Osteocyte (in vitro differentiated cells): Measurements from ENCODE around the gene PRKCZ. TPM values are rescaled to one million over a fixed set of nuclear protein-coding genes. Genes with fewer than 3 reads are reported as not detected.

Experiments
- DNase-seq: peaks from one replicate; pipeline ENCODE4 v3.0.0; 2021; ENCODE audit warnings: mixed read lengths; ENCODE audit not compliant: unreplicated experiment; ENCODE audit errors: extremely low spot score
- H3K27ac Mint-ChIP-seq: one replicate; pipeline ENCODE4 v1.8.0; 2021; ENCODE audit warnings: mild to moderate bottlenecking, mixed read lengths; ENCODE audit not compliant: unreplicated experiment
- H3K27me3 Mint-ChIP-seq: one replicate; pipeline ENCODE4 v1.8.0; 2021; ENCODE audit warnings: mixed read lengths; ENCODE audit not compliant: unreplicated experiment
- H3K36me3 Mint-ChIP-seq: one replicate; pipeline ENCODE4 v1.8.0; 2021; ENCODE audit warnings: mixed read lengths; ENCODE audit not compliant: unreplicated experiment
- H3K4me1 Mint-ChIP-seq: one replicate; pipeline ENCODE4 v1.8.0; 2021; ENCODE audit warnings: mixed read lengths; ENCODE audit not compliant: unreplicated experiment
- H3K4me3 Mint-ChIP-seq: one replicate; pipeline ENCODE4 v1.8.0; 2021; ENCODE audit warnings: mild to moderate bottlenecking, moderate library complexity, mixed read lengths; ENCODE audit not compliant: unreplicated experiment
- H3K9me3 Mint-ChIP-seq: one replicate; pipeline ENCODE4 v1.8.0; 2021; ENCODE audit warnings: mixed read lengths; ENCODE audit not compliant: unreplicated experiment
- total RNA-seq: library from RNA; stranded (reverse); gene quantifications from 2 replicates; pipeline ENCODE4 v1.2.1, GENCODE V29; 2021
- TF ChIP-seq, protein P1 (sequence below): fragments of 200-600 bp; sonication (generic); IDR thresholded peaks from 2 replicates; pipeline ENCODE4 v1.5.0; 2021; ENCODE audit warnings: antibody characterized with exemption, mild to moderate bottlenecking, moderate library complexity

Gene PRKCZ
- total RNA-seq, 1 donor from 2014 or later: 3.1 TPM

- no peaks in the 10 kb centered on the region for H3K4me1 Mint-ChIP-seq
- TF ChIP-seq, protein P1, sequence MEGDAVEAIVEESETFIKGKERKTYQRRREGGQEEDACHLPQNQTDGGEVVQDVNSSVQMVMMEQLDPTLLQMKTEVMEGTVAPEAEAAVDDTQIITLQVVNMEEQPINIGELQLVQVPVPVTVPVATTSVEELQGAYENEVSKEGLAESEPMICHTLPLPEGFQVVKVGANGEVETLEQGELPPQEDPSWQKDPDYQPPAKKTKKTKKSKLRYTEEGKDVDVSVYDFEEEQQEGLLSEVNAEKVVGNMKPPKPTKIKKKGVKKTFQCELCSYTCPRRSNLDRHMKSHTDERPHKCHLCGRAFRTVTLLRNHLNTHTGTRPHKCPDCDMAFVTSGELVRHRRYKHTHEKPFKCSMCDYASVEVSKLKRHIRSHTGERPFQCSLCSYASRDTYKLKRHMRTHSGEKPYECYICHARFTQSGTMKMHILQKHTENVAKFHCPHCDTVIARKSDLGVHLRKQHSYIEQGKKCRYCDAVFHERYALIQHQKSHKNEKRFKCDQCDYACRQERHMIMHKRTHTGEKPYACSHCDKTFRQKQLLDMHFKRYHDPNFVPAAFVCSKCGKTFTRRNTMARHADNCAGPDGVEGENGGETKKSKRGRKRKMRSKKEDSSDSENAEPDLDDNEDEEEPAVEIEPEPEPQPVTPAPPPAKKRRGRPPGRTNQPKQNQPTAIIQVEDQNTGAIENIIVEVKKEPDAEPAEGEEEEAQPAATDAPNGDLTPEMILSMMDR: no peak
- no peaks in the 10 kb centered on the region for H3K36me3 Mint-ChIP-seq
- peaks cover 3% of the 10 kb centered on the region for H3K27me3 Mint-ChIP-seq
- H3K27ac Mint-ChIP-seq: no peak overlapping the region
- DNase-seq: no peak
- peaks cover 5% of the 10 kb centered on the region for H3K9me3 Mint-ChIP-seq
- no peak overlapping the region for H3K4me3 Mint-ChIP-seq
These were observed 48.1 kb downstream of the PRKCZ start for GRCh38 chr1:2098301-2098698.

GRCh38 chr1:2098839-2099785 lies 48.9 kb downstream of the PRKCZ start:
- TF ChIP-seq, protein P1: no peak
- peaks cover 3% of the 10 kb centered on the region for H3K27me3 Mint-ChIP-seq
- no peak overlapping the region for H3K27ac Mint-ChIP-seq
- no peak for DNase-seq
- H3K36me3 Mint-ChIP-seq: no peaks in the 10 kb centered on the region
- H3K9me3 Mint-ChIP-seq: peaks cover 5% of the 10 kb centered on the region
- no peak overlapping the region for H3K4me3 Mint-ChIP-seq
- H3K4me1 Mint-ChIP-seq: no peaks in the 10 kb centered on the region

DNA sequence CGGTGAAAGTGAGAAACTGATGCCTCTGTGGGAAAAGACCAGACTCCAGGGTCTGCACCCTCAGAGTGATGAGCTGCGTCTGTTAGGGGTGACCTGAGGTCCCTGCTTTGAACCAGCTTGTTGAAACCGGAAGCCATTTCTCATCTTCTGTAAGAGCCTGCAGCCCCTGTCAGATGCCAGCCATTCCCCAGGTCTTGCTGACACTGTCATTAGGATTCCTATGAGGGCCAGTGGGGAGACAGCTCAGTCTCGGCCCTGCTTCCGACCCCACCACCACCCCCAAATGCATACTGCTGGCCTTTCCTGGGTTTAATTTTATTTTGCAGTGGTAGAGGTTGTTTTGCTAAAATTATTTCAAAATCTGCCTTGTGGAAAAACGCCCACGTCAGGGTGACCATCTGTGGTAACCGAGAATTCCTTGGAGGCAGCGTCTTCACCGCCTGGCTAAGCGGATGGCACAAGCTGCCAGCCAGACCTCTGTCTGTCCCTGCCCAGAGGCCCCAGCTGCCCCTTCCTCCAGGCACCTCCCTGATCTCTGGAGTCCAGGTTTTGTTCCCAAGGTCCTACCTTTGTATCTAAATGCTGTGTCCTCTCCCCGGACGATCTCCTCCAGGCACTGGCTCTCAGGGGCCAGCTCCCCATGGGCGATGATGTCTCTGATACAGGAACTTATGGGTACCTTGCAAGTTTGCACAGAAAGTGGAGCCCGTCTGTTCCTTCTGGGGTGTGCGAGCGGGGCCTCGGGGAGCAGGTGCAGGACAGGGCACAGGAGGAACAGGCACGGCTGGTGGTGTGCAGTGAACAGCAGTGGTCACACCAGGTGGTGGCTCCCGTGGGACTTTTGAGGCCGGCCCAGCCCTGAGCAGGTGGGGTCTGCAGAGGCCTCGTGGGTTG lies 49.9 kb downstream of the PRKCZ start:
- H3K4me3 Mint-ChIP-seq: no peak overlapping the region
- H3K9me3 Mint-ChIP-seq: peaks cover 5% of the 10 kb centered on the region
- no peak for DNase-seq
- no peaks in the 10 kb centered on the region for H3K36me3 Mint-ChIP-seq
- H3K4me1 Mint-ChIP-seq: no peaks in the 10 kb centered on the region
- H3K27me3 Mint-ChIP-seq: peaks cover 3% of the 10 kb centered on the region
- H3K27ac Mint-ChIP-seq: no peak overlapping the region
- TF ChIP-seq, protein P1: no peak

GRCh38 chr1:2100780-2101108 lies 50.5 kb downstream of the PRKCZ start:
- Mint-ChIP-seq H3K27ac (no peak overlapping the region), H3K27me3 (peaks cover 3% of the 10 kb centered on the region), H3K4me3 (no peak overlapping the region), H3K36me3 (no peaks in the 10 kb centered on the region), H3K4me1 (no peaks in the 10 kb centered on the region), H3K9me3 (peaks cover 5% of the 10 kb centered on the region)
- DNase-seq: no peak
- TF ChIP-seq, protein P1: no peak

DNA sequence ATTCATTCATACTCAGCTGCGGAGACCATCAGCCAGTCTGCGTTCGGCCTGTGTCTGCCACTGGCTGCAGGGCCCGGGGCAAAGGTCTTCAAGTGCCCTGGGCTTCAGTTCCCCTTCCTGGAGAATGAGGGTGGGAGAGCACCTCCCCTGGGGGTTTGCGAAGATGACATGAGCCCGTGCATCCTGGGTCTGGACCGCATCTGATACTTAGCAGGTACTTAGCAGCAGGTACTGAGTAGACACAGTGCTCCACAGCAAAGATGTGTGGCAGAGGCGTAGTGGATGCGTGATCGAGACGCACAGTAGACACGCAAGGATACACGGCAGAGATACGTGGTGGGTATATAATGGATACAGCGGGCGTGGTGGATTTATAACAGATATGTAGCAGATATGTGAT lies 51.3 kb downstream of the PRKCZ start:
- H3K9me3 Mint-ChIP-seq: peaks cover 5% of the 10 kb centered on the region
- no peaks in the 10 kb centered on the region for H3K36me3 Mint-ChIP-seq
- H3K4me3 Mint-ChIP-seq: no peak overlapping the region
- H3K27me3 Mint-ChIP-seq: peaks cover 3% of the 10 kb centered on the region
- DNase-seq: no peak
- no peak overlapping the region for H3K27ac Mint-ChIP-seq
- no peaks in the 10 kb centered on the region for H3K4me1 Mint-ChIP-seq
- TF ChIP-seq, protein P1: no peak
